NCI-H226 (cell line): ENCODE results near the gene HK1.
A peak's percentile ranks its signal among the peaks of the same experiment; 100 is the strongest.
"Not testable (repeated sequence)": the region's sequence is repeated elsewhere in the genome, so short reads cannot be mapped to it uniquely, and the experiment has no call there.

Experiments
- DNase-seq: peaks from one replicate; pipeline ENCODE4 v3.0.0-alpha.2; 2015

Gene HK1

GRCh38 chr10:69329721-69330178 lies 51.5 kb downstream of the HK1 start:
- DNase-seq, result no peak

- no peak for DNase-seq
Measured at GRCh38 chr10:69331161-69331560, 52.9 kb downstream of the HK1 start.

GRCh38 chr10:69332278-69333010 lies 54.1 kb downstream of the HK1 start:
- DNase-seq, result no peak

GRCh38 chr10:69333205-69333604 lies 54.9 kb downstream of the HK1 start:
- no peak for DNase-seq

- not testable (repeated sequence) for DNase-seq
Measured at GRCh38 chr10:69333865-69334301, 55.6 kb downstream of the HK1 start.

- no peak for DNase-seq
Measured at GRCh38 chr10:69334302-69335062, 56.2 kb downstream of the HK1 start.

GRCh38 chr10:69335063-69335587 lies 56.8 kb downstream of the HK1 start:
- DNase-seq, result no peak

GRCh38 chr10:69335613-69336012 lies 57.3 kb downstream of the HK1 start:
- no peak for DNase-seq

GRCh38 chr10:69336952-69337295 lies 58.6 kb downstream of the HK1 start:
- no peak for DNase-seq

- DNase-seq, result no peak
Measured at GRCh38 chr10:69337296-69338132, 59.2 kb downstream of the HK1 start.

GRCh38 chr10:69338133-69338456 lies 59.8 kb downstream of the HK1 start:
- no peak for DNase-seq

GRCh38 chr10:69338547-69339450 lies 60.5 kb downstream of the HK1 start:
- DNase-seq, result no peak

- DNase-seq, result no peak
Measured at GRCh38 chr10:69340695-69341094, 62.4 kb downstream of the HK1 start.

GRCh38 chr10:69343905-69344304 lies 65.6 kb downstream of the HK1 start:
- DNase-seq, result no peak

- no peak for DNase-seq
Measured at GRCh38 chr10:69344591-69345252, 66.4 kb downstream of the HK1 start.

GRCh38 chr10:69345402-69345801 lies 67.1 kb downstream of the HK1 start:
- no peak for DNase-seq

GRCh38 chr10:69345890-69346474 lies 67.7 kb downstream of the HK1 start:
- no peak for DNase-seq

- DNase-seq, result no peak
Measured at GRCh38 chr10:69346776-69347175, 68.5 kb downstream of the HK1 start.

GRCh38 chr10:69348816-69349541 lies 70.7 kb downstream of the HK1 start:
- DNase-seq, result peak; percentile 98

- DNase-seq, result no peak
Measured at GRCh38 chr10:69349542-69349888, 71.2 kb downstream of the HK1 start.

GRCh38 chr10:69351589-69351988 lies 73.3 kb downstream of the HK1 start:
- no peak for DNase-seq
